T47D (cell line): ENCODE data around the gene TMTC4.
"Not testable (repeated sequence)": the region's sequence is repeated elsewhere in the genome, so short reads cannot be mapped to it uniquely, and the experiment has no call there.

Experiments used
- DNase-seq, 2 experiments: peaks; one replicate each; pipeline versions ENCODE4 v3.0.0 to v3.0.0-alpha.2; 2011 to 2012; ENCODE audit warnings: low read depth in 1 of 2, low spot score in 1 of 2
- JUND ChIP-seq: IDR thresholded peaks from 2 replicates; pipeline ENCODE4 v1.6.1; 2012; ENCODE audit warnings: low read depth
- in situ Hi-C: cut with HindIII; loops from 2 replicates; pipeline ENCODE4 v1.10.0; 2016; ENCODE audit warnings: low sequenced_read_pairs, low pct_unique_long_range_greater_than_20kb

The TMTC4 gene

GRCh38 chr13:100674572-100674871 lies at the start of gene TMTC4:
Gene TMTC4 (minus strand): TSS chr13:100674795. CDS start chr13:100670362, 4,433 bp downstream.
- in situ Hi-C loops, result no loop called here
- TF ChIP-seq JUND, result no peak
- DNase-seq, result no peak

- in situ Hi-C loops, result no loop called here
- TF ChIP-seq JUND, result no peak
- peak in 1 of 2 experiments; percentile 41 for DNase-seq
Observed at GRCh38 chr13:100722517-100722916, 47.9 kb upstream of the TMTC4 start.

- TF ChIP-seq JUND, result no peak
- in situ Hi-C loops, result no loop called here
- peak; percentile 11 to 65 for DNase-seq
Observed at GRCh38 chr13:100721885-100722512, 47.4 kb upstream of the TMTC4 start.

- DNase-seq, result no peak
- in situ Hi-C loops, result no loop called here
- no peak for TF ChIP-seq JUND
Observed at GRCh38 chr13:100715604-100716003, 41.0 kb upstream of the TMTC4 start.

GRCh38 chr13:100714478-100714877 lies 39.9 kb upstream of the TMTC4 start:
- in situ Hi-C loops, result no loop called here

GRCh38 chr13:100710176-100710575 lies 35.6 kb upstream of the TMTC4 start:
- in situ Hi-C loops, result no loop called here
- DNase-seq, result no peak
- TF ChIP-seq JUND, result no peak

More at GRCh38 chr13:100714478-100714877, 39.9 kb upstream of the TMTC4 start:
- no peak for DNase-seq
- no peak for TF ChIP-seq JUND

- no peak for DNase-seq
- no peak for TF ChIP-seq JUND
- in situ Hi-C loops, result no loop called here
Observed at GRCh38 chr13:100707818-100708740, 33.5 kb upstream of the TMTC4 start.

- in situ Hi-C loops, DNase-seq: not testable (repeated sequence)
Observed at GRCh38 chr13:100698331-100698730, 23.7 kb upstream of the TMTC4 start.

- DNase-seq, result no peak
- in situ Hi-C loops, result no loop called here
- no peak for TF ChIP-seq JUND
Observed at GRCh38 chr13:100695509-100695773, 20.8 kb upstream of the TMTC4 start.

- in situ Hi-C loops, result no loop called here
- no peak for TF ChIP-seq JUND
- peak in 1 of 2 experiments; percentile 30 for DNase-seq
Observed at GRCh38 chr13:100694722-100695508, 20.3 kb upstream of the TMTC4 start.

- no peak for TF ChIP-seq JUND
- no peak for DNase-seq
- in situ Hi-C loops, result no loop called here
Observed at GRCh38 chr13:100689191-100689590, 14.6 kb upstream of the TMTC4 start.

- in situ Hi-C loops, result no loop called here
- no peak for DNase-seq
- TF ChIP-seq JUND, result no peak
Observed at GRCh38 chr13:100680131-100680530, 5.5 kb upstream of the TMTC4 start.

- DNase-seq, in situ Hi-C loops: not testable (repeated sequence)
Observed at GRCh38 chr13:100677128-100677527, 2.5 kb upstream of the TMTC4 start.
